GM12892 (cell line): ENCODE results near the gene ANGPTL4.
"Not testable (repeated sequence)": the region's sequence is repeated elsewhere in the genome, so short reads cannot be mapped to it uniquely, and the experiment has no call there.

Experiments
- POLR2A ChIP-seq: IDR thresholded peaks from 2 replicates; pipeline ENCODE4 v1.6.1; 2011; ENCODE audit warnings: low read depth, low read length, control low read depth
- POLR2AphosphoS5 ChIP-seq: IDR thresholded peaks from 2 replicates; pipeline ENCODE4 v1.6.1; 2011; ENCODE audit warnings: low read depth, low read length, control low read depth

GRCh38 chr19:8385103-8385502 lies 21.1 kb downstream of the ANGPTL4 start:
- TF ChIP-seq POLR2A, POLR2AphosphoS5: not testable (repeated sequence)
